NOMO-1 (cell line): ENCODE measurements around the gene NRAS.
"Not testable (repeated sequence)": the region's sequence is repeated elsewhere in the genome, so short reads cannot be mapped to it uniquely, and the experiment has no call there.

Experiments
- DNase-seq, 2 experiments: peaks; one replicate each; lab custom pipeline; 2025; ENCODE audit not compliant: unreplicated experiment in 2 of 2; lab: John Stamatoyannopoulos, UW

The NRAS gene

DNA sequence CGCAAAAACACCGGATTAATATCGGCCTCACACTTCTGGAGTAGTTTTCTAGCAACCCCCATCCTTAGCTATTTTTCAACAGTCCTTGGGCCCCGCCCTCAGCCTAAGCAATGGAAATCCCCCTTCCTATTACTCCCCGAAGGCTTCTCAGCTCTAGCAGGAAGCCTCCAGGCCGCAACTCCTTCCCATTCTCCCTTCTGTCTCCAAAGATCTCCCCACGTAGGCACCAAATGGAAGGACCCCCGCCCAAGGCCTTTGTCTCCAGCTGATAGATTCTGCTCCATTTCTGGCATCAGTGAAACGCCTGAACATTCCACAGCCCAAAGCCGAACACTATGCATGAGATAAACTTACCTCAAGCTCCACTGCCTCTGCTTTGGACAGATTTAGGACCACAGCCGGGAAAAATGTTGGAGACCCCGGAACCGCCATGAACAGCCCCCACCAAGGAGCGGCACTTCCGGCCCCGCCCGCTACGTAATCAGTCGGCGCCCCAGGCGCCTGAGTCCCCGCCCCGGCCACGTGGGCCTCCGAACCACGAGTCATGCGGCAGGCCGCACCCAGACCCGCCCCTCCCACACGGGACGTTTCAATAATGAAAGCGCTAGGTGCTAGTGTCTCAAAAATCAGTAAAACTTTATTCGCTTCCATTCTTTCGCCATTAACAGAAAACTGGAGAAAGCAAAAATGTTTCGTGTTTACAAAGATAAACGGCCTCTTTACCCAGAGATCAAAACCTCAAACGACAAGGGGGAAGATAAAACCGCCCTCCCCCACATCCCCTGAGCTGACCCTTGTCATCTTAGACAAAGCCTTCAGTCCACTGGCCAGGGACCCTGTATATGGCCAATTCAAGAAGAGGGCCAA lies at the start of gene NRAS:
TSS of gene NRAS (minus strand) at position 468 of the 867 bp plus-strand sequence. CDS start 611 bp downstream, outside the sequence.
- DNase-seq, result peak; percentile 85 to 95

DNA sequence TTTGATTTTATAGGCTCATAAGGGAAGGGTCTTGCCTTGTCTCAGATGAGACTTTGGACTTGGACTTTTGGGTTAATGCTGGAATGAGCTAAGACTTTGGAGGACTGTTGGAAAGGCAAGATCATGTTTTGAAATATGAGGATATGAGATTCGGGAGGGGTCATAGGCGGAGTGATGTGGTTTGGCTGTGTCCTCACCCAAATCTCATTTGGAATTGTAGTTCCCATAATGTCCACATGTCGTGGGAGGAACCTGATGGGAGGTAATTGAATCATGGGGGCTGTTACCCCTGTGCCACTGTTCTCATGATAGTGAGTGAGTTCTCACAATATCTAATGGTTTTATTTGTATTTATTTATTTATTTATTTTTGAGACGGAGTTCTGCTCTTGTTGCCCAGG lies 48.1 kb upstream of the NRAS start:
- no peak for DNase-seq

DNA sequence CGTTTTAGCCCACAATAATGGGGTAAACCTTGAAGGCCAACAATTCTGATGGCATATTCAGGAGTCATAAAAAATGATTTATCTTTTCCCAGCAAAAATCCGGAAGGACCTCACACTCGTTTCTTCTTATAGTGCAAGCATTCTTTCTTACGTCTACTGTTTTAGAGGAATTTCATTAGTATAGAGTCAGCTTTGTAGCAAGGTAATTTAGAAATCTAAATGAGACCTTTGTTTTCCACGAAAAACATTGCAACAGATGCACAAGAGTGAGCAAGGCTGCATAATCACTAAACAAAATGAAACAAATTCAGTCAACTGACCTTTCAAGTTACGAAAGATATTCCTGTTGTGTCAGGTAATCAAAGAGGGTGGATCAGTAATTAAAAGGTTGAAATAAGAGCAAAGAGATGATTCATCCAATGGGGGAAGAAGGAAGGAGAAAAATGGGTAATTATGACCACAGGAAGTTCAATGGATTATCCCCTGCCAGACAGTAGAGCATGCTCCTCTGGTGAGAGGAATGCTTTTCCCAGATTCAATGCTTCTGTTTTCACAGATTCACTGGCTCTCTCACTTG lies 41.8 kb upstream of the NRAS start:
- DNase-seq, result peak in 1 of 2 experiments; percentile 34

DNA sequence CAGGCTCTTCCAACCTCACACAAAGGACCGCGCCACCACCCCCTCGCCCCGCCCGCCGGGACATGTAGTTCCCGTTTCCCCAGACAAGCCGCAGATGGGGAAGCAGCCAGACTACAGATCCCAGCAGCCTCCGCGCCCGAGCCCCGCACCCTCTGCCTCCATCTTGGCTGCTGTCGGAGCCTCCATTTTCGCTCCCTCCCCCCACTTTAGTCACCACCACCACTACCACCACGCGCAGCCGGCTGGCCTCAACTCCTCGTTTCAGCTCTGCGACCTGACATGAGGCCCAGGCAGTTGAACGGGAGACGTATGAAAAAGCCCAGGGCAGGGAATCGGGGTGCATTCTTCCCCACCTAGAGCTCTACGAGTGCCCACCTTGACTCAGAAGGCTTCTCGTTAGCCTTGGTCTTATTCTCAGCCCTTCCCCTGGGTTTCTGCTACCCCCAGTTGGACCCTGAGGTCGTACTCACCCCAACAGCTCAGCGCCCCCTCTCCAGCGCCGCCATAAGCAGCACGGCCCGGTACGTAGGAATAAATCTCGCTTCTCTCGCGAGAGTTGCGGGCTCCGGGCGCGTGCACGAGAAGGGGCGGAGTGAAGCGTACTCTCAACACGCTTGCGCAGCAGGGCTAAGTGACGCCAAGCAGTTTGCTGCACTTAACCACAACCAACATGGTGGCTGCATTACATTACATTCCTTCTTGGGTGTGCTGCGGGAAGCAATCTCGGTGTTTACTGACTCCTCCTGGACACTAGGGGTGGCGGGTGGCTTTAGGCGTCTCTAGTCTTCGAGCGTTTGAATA lies 41.1 kb upstream of the NRAS start, which contains the start of gene CSDE1:
TSS of gene CSDE1 (minus strand) at position 530 of the 801 bp plus-strand sequence. CDS start 18,094 bp downstream, outside the sequence.
- DNase-seq, result peak; percentile 96 to 97

DNA sequence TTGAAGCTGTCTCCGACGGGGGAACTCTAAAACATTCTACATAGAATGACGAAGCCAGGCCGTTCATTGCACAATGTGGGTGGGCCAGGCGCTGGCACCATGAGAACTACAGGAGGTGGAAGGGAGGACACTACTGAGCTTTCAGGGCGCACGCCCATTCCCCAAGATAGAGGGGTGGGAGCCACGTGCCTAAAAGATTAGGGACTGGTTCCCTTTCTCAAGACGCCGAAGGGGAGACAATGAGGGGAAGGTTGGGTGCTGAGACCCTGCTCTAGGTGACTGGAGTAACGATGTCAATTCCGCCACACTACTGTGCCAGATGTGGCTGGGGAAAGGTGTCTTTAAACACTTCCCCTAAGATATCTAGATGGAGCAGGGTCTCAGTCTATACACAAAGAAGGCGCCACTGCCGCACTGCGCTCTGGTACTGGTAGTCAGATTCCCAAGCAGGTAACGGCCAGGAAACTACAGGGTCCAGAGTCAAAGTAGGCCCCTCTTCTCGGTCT lies 40.4 kb upstream of the NRAS start:
- peak; percentile 64 to 67 for DNase-seq

DNA sequence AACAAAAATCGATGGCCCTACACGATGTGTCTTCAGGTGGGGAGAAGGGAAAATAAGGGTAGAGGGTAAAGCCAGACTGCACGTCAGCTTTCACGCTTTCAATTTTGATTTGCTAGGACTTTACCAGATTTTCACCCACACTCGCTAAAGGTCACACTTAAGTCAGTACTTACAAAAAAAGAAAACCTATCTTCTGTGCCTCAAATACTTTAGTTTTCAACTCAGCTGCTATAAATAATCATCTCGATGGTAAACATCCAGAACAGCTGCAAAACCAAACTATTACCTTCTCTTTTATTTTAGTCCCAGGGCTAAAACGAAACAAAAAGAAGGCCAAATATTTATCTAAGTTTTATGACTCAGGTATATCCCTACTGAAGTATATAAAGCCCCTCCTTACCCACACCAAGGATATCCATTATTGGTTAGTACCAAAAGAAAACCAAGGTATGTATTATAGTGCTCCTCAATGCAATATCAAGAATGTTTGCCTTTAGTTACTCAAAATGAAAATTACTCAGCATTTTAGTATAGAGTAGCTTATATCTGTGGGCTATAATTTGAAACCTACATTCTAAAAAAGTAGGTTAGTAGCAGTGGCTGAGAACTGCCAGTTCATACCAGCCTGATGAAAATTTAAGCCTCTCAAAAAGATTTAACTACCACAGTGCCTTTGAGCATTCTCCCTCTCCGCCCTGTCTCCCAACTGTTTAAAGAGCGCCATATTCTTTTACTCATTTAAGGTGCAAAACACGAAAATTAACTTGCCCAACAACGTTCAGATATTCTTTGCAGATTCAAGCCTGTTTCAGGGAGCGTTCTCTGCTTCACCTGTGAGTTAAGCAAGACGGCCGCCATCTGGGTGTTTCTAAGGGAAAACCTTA lies 39.7 kb upstream of the NRAS start:
- DNase-seq, result no peak

DNA sequence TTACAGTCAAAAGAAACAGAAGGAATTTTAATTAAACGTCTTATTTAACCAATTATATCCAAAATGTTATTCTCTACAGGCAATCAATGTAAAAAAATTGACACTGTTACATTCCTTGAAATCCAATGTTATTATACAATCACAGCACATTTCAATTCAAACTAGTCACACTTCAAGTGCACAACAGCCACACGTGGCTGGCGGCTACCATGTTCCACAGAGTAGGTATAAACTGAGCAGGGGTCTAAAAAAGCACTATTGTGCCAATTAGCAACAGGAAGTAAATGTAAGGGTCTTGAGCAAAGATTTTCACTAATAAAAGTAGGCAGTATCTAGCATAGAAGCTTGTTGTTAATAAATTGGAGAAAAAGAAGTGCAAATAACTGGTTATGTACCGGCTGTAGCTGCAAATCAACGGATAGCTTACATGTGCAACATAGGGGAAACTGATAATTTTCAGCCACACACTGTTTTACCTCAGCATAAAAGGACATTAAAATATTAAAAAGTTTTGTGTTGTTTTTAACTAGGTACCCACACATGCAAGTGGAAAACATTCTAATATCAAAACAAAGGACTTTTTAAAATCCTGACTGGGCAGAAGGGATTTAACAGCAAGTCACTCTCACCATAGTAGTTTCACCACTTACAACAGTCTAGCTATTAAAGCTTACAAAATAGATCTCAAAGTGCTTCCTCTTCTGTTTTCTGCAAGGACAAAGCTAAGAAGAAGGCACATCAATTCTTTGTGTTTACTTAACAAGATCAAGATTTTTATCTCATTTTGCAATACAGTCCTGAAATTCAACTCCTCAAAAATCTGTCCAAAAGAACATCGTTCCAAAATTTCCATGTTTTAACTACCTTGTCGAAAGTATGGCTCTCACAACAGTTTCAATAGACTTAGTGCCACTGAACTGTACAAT lies 38.7 kb upstream of the NRAS start:
- peak; percentile 68 to 87 for DNase-seq

DNA sequence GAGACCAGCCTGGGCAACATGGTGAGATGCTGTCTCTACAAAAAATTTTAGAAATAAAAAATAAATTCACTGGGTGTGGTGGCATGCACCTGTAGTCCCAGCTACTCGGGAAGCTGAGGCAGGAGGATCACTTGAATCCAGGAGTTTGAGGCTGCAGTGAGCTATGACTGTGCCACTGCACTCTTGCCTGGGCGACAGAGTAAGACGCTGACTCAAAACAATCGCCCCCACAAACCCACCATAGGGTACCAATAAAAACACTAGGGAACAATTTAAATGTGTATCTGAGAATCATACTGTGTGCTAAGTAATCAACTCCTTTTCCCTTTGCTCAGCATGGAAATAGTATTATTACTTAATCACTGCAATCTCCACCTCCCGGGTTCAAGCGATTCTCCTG lies 37.1 kb upstream of the NRAS start:
- DNase-seq, result not testable (repeated sequence)

DNA sequence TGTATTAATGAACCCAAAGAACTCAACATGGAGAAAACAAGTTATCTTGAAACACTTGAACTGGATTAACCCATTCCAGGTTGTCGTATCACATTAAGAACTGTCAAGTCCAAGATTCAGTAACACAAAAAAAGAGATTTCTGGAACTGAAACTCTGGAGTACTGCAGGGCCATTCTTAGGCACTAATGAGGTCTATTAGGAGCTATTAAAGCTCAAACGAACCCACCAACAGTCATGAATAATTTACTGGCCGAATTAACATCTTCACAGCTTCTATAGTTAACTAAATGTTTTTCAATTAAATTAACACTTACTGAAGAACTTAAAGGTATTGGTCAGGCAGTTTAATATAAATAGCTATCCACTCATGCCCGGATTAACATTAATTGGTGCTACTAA lies 36.6 kb upstream of the NRAS start:
- DNase-seq, result no peak

DNA sequence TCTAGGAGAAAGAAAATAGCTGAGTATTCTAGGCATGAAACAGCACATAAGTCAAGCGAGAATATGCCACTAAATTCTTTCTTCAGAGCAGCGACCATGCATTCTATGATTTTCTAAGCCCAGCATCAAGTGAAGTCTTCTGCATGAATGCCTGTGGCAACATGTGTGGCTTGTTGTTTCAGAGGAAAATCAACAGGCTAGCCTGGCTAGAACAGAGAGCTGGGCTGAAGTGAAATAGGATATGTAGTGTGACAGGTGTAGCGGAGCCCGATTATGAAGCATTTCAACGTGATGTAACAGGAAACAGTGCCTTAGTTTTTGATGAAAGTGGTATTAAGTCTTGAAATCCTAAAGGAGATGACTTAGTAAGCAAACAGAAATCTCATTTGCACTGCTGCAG lies 34.2 kb upstream of the NRAS start:
- DNase-seq, result no peak

DNA sequence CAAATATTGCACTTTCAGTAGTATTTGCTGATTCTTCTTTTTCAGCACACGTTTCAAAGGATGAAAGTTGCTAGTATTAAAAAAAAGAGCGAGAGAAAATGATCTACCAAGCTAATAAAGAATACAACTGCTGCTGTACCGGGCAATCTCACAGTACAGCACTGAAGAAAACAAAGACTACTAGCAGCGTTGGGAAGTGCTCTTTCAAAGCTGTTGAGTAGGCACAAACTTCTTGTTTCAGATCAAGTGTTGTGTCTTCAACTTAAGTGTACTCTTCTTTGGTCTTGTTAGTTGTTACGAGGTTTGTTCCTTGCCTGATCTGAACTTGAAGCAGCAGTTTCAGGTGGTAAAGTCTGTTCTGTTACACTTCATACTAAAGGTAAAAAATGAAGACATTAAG lies 33.3 kb upstream of the NRAS start:
- no peak for DNase-seq

DNA sequence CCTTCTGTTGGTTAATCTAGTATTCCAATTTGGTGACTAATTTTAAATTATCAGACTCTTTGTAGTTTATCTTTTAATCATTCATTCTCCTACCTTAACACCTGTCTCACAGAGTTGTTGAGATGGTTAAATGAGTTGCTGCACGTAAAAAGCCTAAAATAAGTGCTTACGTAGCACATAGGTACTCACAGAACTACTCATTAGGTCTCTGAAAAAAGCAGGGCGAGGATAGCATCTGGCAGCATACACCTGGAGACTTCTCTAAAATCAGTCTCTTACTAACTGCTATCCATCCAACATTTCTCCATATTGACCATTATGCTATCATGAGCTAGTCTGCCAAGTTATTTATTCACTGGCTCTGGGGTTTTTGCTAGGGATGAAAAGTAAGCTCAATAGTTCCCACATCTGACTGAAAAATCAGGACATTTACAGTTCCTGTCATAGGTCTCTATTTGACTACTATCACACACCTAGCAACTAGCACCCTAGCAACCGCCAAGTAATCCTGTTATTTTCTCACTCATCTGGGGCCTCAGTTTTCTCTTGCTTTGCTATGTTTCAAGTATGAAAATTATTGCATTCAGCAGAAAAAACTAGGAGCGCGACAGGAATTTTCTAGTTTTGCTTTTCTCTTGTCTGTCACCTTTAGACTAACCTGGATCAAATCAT lies 30.0 kb upstream of the NRAS start:
- DNase-seq, result no peak

DNA sequence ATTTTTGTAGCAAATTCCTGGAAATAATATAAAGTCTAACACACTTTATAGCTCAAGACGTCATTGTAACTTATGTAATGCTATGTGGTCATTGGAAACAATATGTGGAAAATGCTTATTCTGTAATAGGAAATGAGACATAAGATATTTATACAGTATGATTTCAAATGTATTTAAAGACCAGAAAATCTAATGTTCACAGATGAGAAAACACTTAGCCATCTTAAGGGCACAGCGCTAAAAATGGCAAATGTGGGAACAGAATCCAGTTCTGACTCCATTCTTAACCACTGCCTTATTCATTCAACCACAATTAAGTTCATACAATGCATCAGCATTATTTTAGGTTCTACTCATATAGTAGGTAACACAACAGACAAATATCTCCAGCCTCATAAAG lies 28.7 kb upstream of the NRAS start:
- no peak for DNase-seq

DNA sequence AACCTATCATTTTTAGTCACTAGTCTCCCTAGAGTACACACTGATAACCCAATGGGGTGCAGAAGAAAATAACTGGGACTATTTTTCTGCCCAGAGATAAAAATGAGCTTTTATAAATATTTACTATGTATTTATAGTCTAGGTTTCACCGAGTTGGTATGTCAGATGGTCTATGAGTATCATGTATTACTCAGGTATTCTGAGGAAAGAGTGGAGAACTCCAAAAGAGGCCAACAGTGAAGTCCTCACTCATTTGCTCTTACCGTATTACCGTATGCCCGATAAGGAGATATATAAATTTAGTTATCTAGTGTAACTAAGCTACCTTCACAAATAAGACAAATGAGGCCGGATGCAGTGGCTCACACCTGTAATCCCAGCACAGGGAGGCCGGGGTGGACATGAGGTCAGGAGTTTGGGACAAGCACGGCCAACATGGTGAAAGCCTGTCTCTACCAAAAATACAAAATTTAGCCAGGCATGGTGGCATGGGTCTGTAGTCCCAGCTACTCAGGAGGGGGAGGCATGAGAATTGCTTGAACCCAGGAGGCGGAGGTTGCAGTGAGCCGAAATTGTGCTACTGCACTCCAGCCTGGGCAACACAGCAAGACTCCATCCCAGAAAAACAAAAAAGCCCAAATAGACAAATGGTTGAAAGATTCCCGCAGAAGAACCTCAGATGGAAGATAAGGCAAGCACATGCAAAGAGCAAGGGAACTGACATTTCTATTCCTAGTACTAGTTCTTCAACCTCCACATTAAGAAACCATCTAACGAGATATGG lies 25.6 kb upstream of the NRAS start:
- no peak for DNase-seq

DNA sequence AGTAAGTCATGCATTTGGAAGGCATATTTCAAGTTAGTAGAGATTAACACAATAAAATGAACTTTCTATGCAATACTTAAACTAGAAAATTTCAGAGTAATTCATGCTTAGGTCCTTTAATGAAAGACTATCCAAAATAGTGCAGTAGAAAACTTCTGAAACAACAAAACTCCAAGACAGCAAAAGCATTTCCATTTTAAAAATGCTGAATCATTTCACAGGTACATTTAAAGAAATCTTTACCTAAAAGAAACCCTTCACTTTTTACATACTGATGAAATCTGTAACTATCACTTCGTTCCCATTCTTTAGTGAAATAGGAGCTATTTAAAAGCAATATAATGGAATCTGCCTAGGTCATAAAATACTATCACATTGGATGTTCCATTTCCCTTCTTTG lies 23.8 kb upstream of the NRAS start:
- no peak for DNase-seq

DNA sequence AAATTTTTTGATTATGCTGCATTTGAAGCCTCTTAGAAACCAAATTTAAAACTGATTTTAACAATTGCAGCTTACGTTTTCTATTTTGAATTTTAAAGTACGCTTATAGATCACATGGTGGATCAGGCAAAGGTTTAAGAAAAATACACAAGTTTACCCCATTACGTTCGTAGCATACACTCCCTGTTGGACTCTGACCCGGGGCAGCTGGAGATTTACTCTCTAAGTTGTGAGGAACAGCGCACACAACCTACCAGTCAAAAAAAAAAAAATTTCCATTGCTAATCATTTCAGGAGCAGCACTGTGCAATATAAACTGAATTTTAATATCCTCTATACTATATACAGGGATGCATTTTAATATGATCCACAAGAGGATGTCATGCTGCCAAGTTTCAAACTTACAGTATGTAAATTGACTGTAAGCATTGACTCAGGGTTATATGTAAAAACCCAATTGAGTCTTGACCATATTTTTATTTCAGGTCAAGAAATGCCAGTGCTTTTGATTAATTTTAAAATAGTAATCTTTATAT lies 20.8 kb upstream of the NRAS start:
- no peak for DNase-seq

DNA sequence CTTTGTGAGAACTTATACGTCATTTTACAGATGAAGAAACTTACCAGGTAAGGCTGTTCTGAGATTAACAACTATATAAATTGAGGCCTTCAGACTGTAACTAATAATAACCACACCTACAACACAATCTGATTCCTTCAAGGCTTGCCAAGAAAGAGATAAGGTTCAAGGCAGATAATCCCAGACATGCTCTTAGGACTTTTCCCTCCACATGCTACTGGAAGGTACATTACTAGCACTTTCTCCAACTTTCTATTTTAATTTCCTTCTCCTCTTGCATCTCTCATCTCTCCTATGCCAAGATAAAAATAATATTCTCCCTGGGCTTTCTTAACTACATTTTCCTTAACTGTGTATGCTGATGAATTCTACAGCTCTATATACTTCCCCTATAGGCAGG lies 18.9 kb upstream of the NRAS start:
- no peak for DNase-seq

DNA sequence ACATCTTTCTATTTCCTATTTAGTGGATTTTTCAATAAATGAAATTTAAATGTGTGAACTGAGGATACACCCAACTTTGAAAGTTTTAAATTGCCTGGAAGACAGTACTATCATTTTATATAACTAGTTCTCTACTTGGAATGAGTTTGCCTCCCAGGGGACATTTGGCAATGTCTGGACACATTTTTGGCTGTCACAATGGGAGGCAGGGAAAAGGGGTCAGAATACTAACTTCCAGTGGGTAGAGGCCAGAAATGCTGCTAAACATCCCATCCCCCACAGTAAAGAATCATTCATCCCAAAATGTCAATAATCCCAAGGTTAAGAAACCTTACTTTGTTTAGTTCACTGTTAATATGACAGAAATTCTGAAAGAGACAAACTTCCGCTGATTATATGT lies 13.2 kb upstream of the NRAS start:
- no peak for DNase-seq
